ENCODE results near the gene SRPK1.

- TF ChIP-seq CTCF (IDR thresholded peaks at IDR 0.05 in 4 of 5, conservative IDR thresholded peaks at IDR 0.05 in 1 of 5): no peak
- TF ChIP-seq POLR2A (IDR thresholded peaks at IDR 0.05): no peak
Observed at GRCh38 chr6:35810971-35811698, 109.8 kb downstream of the SRPK1 start.

All from gastrocnemius medialis (tissue), 4 donors.